ENCODE data around the gene CLDN22. TPM values are rescaled to one million over a fixed set of nuclear protein-coding genes. Genes with fewer than 3 reads are reported as not detected.

CLDN22 gene
- not detected in 2 replicates for total RNA-seq (2022)
- Bru-seq, nascent RNA = not detected
- not detected for BruChase-seq, experiment 1, labeled RNA remaining after a 6-hour chase
- not detected for BruChase-seq, experiment 2, labeled RNA remaining after a 2-hour chase
- long read RNA-seq = 0 reads

DNA sequence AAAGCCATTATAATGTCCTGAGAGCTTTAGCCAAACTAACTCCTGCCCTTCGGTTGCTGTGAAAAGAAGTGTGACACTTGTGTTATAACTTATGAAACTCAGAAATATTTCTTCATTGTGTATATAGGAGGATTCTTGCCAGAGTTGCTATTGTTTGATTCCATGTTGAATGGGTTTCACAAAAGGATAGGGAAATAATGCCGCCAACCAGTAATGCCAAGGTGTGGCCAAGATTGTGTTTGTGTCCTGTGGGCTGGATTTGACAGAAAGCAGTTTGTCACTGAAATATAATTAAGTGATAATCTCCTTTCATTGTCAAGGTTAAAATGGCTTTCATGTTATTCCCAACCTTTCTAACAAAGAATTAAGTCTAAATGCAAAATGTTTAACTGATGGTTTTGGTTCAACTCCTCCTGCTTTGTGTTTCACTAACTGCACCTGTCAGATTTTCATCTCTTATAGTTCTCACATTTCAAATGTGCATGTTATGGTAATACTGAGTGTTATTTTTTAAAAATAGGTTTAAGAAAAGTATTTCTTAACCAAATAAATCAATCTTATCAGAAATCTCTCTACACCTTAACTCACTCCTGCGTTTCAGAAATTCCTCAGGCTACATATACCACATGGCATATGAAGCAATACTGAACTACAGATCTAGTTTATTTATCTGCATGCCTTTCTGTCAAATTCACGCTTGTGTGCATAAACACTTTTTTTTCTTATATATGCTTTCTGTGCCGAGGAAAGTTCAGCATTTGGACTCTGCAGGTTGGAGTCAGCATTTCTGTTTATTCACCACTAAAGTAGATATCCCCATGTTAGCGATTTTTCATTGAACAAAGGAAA is at the start of gene CLDN22:
Gene CLDN22, minus strand, starts transcription at position 66 of the 849 bp plus-strand sequence. Its CDS starts 58 bp downstream, at position 8.
- Mint-ChIP-seq H3K4me3 (ENCODE audit: unreplicated experiment) (no peak within 1 kb of the TSS), H3K36me3 (ENCODE audit: insufficient read depth, unreplicated experiment) (peaks cover 22% of the 10 kb centered on the region), H3K9me3 (ENCODE audit: unreplicated experiment) (no peaks in the 10 kb centered on the region), H3K27ac (ENCODE audit: low read depth, unreplicated experiment) (no peak within 1 kb of the TSS), H3K4me1 (ENCODE audit: insufficient read depth, unreplicated experiment) (no peaks in the 10 kb centered on the region), H3K27me3 (ENCODE audit: insufficient read depth, unreplicated experiment) (no peaks in the 10 kb centered on the region)
- intact Hi-C loops (cut with micrococcal nuclease) = no loop called here
- CTCF ChIA-PET = no interaction called here
- POLR2A ChIA-PET = interaction anchor here (1.1 kb wide), 1 partner anchor 17 kb away, joined by 4 read pairs; no protein-coding TSS in a partner anchor
- TF ChIP-seq, protein P1, sequence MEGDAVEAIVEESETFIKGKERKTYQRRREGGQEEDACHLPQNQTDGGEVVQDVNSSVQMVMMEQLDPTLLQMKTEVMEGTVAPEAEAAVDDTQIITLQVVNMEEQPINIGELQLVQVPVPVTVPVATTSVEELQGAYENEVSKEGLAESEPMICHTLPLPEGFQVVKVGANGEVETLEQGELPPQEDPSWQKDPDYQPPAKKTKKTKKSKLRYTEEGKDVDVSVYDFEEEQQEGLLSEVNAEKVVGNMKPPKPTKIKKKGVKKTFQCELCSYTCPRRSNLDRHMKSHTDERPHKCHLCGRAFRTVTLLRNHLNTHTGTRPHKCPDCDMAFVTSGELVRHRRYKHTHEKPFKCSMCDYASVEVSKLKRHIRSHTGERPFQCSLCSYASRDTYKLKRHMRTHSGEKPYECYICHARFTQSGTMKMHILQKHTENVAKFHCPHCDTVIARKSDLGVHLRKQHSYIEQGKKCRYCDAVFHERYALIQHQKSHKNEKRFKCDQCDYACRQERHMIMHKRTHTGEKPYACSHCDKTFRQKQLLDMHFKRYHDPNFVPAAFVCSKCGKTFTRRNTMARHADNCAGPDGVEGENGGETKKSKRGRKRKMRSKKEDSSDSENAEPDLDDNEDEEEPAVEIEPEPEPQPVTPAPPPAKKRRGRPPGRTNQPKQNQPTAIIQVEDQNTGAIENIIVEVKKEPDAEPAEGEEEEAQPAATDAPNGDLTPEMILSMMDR (IDR thresholded peaks at IDR 0.05; ENCODE audit: unreplicated experiment) = no peak
- no peak for DNase-seq (ENCODE audit: unreplicated experiment)
- no TSS peak for BruUV-seq (replicated peaks)

DNA sequence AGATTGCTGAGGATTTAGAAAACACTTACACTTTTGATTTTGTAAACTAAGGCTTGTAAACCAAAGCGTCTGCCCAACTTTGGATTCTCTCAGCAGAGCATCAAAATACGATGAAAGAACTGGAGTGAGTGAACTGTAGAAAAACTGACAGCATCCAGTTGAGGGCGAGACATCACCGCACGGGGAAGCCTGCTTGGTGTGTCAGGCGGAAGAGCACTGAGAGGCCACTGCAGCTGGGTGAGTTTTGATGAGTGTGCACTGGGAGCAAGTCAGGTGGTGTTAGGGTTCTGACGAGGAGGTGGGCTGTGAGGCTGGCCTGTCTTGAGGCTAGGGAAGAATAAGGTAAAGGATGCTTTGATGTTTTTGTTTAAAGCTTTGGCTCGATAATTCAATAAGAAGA is 49.0 kb upstream of the CLDN22 start:
- CTCF ChIA-PET = no interaction called here

DNA sequence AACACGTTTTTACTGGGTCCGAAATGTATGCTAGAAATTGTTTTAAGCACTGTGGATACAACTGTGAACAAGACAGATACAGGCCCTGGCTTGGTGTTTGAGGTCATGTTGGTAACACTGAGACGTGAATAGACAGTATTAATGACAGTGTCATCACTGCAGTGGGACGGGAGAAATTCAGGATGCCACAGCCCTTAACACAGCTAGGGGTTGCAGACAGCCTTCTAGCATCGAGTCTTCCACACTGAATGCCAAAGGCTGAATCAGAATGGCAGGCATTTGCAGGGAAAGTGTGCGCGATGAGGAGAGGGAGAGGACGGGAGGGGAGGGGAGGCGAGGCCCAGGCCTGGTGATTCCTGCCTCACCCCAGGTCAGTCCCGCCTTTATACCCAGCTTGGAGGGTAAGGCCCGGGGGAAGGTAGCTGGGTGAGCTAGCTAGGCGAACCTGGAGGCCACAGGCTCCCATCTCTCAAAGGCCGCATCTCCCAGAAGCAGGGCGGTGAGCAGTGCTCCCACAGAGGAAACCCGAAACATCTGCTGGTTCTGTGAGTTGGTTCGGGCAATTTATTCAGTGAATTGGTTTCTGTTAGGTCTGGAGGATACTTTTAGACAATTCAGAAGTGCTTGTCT is 46.2 kb upstream of the CLDN22 start:
- TF ChIP-seq, protein P1 (IDR thresholded peaks at IDR 0.05; ENCODE audit: unreplicated experiment) = no peak
- no peak for DNase-seq (ENCODE audit: unreplicated experiment)
- intact Hi-C loops (cut with micrococcal nuclease) = no loop called here
- BruUV-seq (replicated peaks) = no TSS peak
- ChIA-PET CTCF (interaction anchor here (0.6 kb wide), 1 partner anchor 504 kb away, joined by 3 read pairs; no protein-coding TSS in a partner anchor), POLR2A (no interaction called here)
- Mint-ChIP-seq H3K4me1 (ENCODE audit: insufficient read depth, unreplicated experiment) (peaks cover 6% of the 10 kb centered on the region), H3K27me3 (ENCODE audit: insufficient read depth, unreplicated experiment) (no peaks in the 10 kb centered on the region), H3K4me3 (ENCODE audit: unreplicated experiment) (no peak overlapping the region), H3K36me3 (ENCODE audit: insufficient read depth, unreplicated experiment) (no peaks in the 10 kb centered on the region), H3K9me3 (ENCODE audit: unreplicated experiment) (no peaks in the 10 kb centered on the region), H3K27ac (ENCODE audit: low read depth, unreplicated experiment) (no peak overlapping the region)

More for the DNA sequence above, 49.0 kb upstream of the CLDN22 start:
- Mint-ChIP-seq H3K4me1 (ENCODE audit: insufficient read depth, unreplicated experiment) (no peaks in the 10 kb centered on the region), H3K4me3 (ENCODE audit: unreplicated experiment) (no peak overlapping the region), H3K27ac (ENCODE audit: low read depth, unreplicated experiment) (no peak overlapping the region), H3K36me3 (ENCODE audit: insufficient read depth, unreplicated experiment) (no peaks in the 10 kb centered on the region), H3K9me3 (ENCODE audit: unreplicated experiment) (peaks cover 6% of the 10 kb centered on the region), H3K27me3 (ENCODE audit: insufficient read depth, unreplicated experiment) (no peaks in the 10 kb centered on the region)
- intact Hi-C loops (cut with micrococcal nuclease) = no loop called here
- TF ChIP-seq, protein P1 (IDR thresholded peaks at IDR 0.05; ENCODE audit: unreplicated experiment) = no peak
- BruUV-seq (replicated peaks) = no TSS peak
- DNase-seq (ENCODE audit: unreplicated experiment) = no peak
- POLR2A ChIA-PET = no interaction called here

DNA sequence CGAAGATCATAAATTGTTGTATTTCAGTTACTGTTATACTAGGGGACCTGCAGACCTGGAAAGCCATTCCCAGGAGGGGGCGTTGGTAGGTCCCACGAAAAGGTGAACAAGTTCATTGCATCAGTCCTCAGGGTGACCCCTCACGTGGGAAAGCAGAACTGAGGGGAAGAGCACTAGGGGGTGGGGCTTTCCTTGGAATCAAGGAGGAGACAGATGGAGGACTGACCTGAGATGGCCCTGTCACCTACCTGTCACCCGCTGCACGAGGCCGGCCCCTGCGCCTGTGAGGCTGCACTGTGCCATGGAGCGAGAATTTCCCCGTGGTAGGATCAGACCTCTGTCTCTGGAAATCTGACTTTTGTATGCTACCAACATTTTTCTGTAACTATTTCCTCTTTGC is 43.9 kb upstream of the CLDN22 start:
- Mint-ChIP-seq H3K9me3 (ENCODE audit: unreplicated experiment) (no peaks in the 10 kb centered on the region), H3K4me1 (ENCODE audit: insufficient read depth, unreplicated experiment) (peaks cover 14% of the 10 kb centered on the region), H3K27ac (ENCODE audit: low read depth, unreplicated experiment) (no peak overlapping the region), H3K4me3 (ENCODE audit: unreplicated experiment) (no peak overlapping the region), H3K27me3 (ENCODE audit: insufficient read depth, unreplicated experiment) (no peaks in the 10 kb centered on the region), H3K36me3 (ENCODE audit: insufficient read depth, unreplicated experiment) (peaks cover 7% of the 10 kb centered on the region)
- TF ChIP-seq, protein P1 (IDR thresholded peaks at IDR 0.05; ENCODE audit: unreplicated experiment) = no peak
- CTCF ChIA-PET = interaction anchor here (0.6 kb wide), 2 partner anchors 73 to 438 kb away, joined by 3 read pairs; no protein-coding TSS in a partner anchor
- no TSS peak for BruUV-seq (replicated peaks)
- DNase-seq (ENCODE audit: unreplicated experiment) = no peak
- POLR2A ChIA-PET = no interaction called here
- intact Hi-C loops (cut with micrococcal nuclease) = no loop called here
